T-helper 2 cell treated with Interferon-gamma antibody and Interleukin-4, amounts not matched to agents 100 ng/mL and 5 ng/mL, for 36 hours (primary cell): ENCODE results near the gene AOPEP. TPM values are rescaled to one million over a fixed set of nuclear protein-coding genes. Genes with fewer than 3 reads are reported as not detected.

Experiments used
- intact Hi-C: fragments of 100-400 bp; cut with micrococcal nuclease; formaldehyde crosslinking; loops from one replicate; pipeline ENCODE4 v1.15.1; 2023
- total RNA-seq: library from RNA; stranded (reverse); gene quantifications from 2 replicates; pipeline ENCODE4 v1.2.3, GENCODE V29; 2022

Gene AOPEP
- total RNA-seq, 1 donor from 2014 or later, result 14.1 TPM

- intact Hi-C loops, result no loop called here
Observed at GRCh38 chr9:94983552-94983951, 257.1 kb downstream of the AOPEP start.

- intact Hi-C loops, result no loop called here
Observed at GRCh38 chr9:94984891-94985476, 258.5 kb downstream of the AOPEP start.

GRCh38 chr9:94985649-94986048, 259.1 kb downstream of the AOPEP start:
- intact Hi-C loops, result no loop called here

- intact Hi-C loops, result no loop called here
Observed at GRCh38 chr9:94987731-94988130, 261.2 kb downstream of the AOPEP start.

- intact Hi-C loops, result no loop called here
Observed at GRCh38 chr9:94990897-94991561, 264.5 kb downstream of the AOPEP start.

GRCh38 chr9:94991961-94992907, 265.7 kb downstream of the AOPEP start:
- intact Hi-C loops, result no loop called here

- intact Hi-C loops, result no loop called here
Observed at GRCh38 chr9:94993160-94993820, 266.8 kb downstream of the AOPEP start.

- intact Hi-C loops, result no loop called here
Observed at GRCh38 chr9:94993821-94994165, 267.3 kb downstream of the AOPEP start.

GRCh38 chr9:94995048-94995693, 268.7 kb downstream of the AOPEP start:
- intact Hi-C loops, result no loop called here

GRCh38 chr9:94996641-94997040, 270.1 kb downstream of the AOPEP start:
- intact Hi-C loops, result no loop called here

- intact Hi-C loops, result no loop called here
Observed at GRCh38 chr9:94997727-94998126, 271.2 kb downstream of the AOPEP start.

GRCh38 chr9:94999832-95000231, 273.3 kb downstream of the AOPEP start:
- intact Hi-C loops, result no loop called here

GRCh38 chr9:95000821-95001220, 274.3 kb downstream of the AOPEP start:
- intact Hi-C loops, result no loop called here

- intact Hi-C loops, result no loop called here
Observed at GRCh38 chr9:95001720-95002119, 275.2 kb downstream of the AOPEP start.

GRCh38 chr9:95003689-95004410, 277.4 kb downstream of the AOPEP start:
- intact Hi-C loops, result no loop called here

GRCh38 chr9:95004411-95005277, 278.1 kb downstream of the AOPEP start:
- intact Hi-C loops, result loop anchor here (1.0 kb wide), 1 partner anchor 278 kb away; the partner anchor contains the start of gene AOPEP

GRCh38 chr9:95005278-95006143, 279.0 kb downstream of the AOPEP start:
- intact Hi-C loops, result loop anchor here (1.0 kb wide), 1 partner anchor 279 kb away; the partner anchor contains the start of gene AOPEP

- intact Hi-C loops, result no loop called here
Observed at GRCh38 chr9:95007226-95007869, 280.8 kb downstream of the AOPEP start.
